Measurements from ENCODE around the gene AZIN2. TPM values are rescaled to one million over a fixed set of nuclear protein-coding genes. Genes with fewer than 3 reads are reported as not detected.

AZIN2 gene
- total and polyA plus RNA-seq, 10 of the 15 experiments (the other 5 are each of a cell fraction or from before 2014, with no cell fraction given), result 0.02 to 0.85 (median 0.23) TPM

DNA sequence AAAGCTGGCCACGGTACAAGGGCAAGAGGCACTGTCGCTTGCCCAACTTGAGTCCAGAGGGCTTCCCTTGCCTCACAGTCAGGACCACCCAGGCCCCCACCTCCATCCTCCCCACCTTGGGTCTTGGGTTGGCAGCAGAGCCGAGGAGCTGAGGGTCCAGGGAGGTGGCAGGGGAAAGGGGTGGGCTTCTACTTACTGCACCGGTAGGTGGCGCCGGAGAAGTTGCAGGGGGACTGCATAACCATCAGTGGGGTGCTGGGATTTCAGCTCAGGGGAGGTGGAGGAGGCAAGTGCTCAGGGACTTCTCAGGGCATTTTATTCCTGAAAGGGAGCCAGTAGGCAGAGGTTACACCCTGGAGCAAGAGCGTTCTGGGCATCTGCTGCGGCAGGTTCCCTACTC, 56.8 kb downstream of the AZIN2 start:
- DNase-seq (ENCODE audit: low read depth, low spot score) (no peak), ATAC-seq (peak; percentile 74), FAIRE-seq (no peak)
- ChIA-PET POLR2A (no interaction called here), CTCF (interaction anchor here (0.8 to 6.8 kb wide), 14 partner anchors 9 to 475 kb away, joined by 3 to 53 read pairs (median 4); partner anchors contain the start of gene TRIM62), RAD21 (ENCODE audit: unreplicated experiment) (interaction anchor here (0.7 to 1.4 kb wide), 2 partner anchors 11 to 157 kb away, joined by 3 to 5 read pairs; no protein-coding TSS in a partner anchor), SMC1A (ENCODE audit: uncharacterized antibody, unreplicated experiment) (interaction anchor here (1.0 to 1.8 kb wide), 2 partner anchors 229 to 334 kb away, joined by 5 to 6 read pairs; no protein-coding TSS in a partner anchor)
- H3K4me1 ChIP-seq (ENCODE audit: control insufficient read depth, insufficient read depth, low read length), result no peaks in the 10 kb centered on the region
- in situ Hi-C loops (cut with MboI) (no loop called here), intact Hi-C loops (cut with micrococcal nuclease; ENCODE audit: unreplicated experiment) (loop anchor here (5.0 kb wide), 1 partner anchor 160 kb away; no protein-coding TSS in a partner anchor)
- H3K9ac ChIP-seq (ENCODE audit: control insufficient read depth, insufficient read depth, low read length), result no peak overlapping the region
- H3K4me3 ChIP-seq, result no peak overlapping the region
- TF ChIP-seq RAD21 (IDR thresholded peaks at IDR 0.05; ENCODE audit: insufficient read depth, low read depth, low read length), result peak; percentile 54
- no peak for TF ChIP-seq CREM (IDR thresholded peaks at IDR 0.05; ENCODE audit: low read depth)
- TF ChIP-seq, protein P1, sequence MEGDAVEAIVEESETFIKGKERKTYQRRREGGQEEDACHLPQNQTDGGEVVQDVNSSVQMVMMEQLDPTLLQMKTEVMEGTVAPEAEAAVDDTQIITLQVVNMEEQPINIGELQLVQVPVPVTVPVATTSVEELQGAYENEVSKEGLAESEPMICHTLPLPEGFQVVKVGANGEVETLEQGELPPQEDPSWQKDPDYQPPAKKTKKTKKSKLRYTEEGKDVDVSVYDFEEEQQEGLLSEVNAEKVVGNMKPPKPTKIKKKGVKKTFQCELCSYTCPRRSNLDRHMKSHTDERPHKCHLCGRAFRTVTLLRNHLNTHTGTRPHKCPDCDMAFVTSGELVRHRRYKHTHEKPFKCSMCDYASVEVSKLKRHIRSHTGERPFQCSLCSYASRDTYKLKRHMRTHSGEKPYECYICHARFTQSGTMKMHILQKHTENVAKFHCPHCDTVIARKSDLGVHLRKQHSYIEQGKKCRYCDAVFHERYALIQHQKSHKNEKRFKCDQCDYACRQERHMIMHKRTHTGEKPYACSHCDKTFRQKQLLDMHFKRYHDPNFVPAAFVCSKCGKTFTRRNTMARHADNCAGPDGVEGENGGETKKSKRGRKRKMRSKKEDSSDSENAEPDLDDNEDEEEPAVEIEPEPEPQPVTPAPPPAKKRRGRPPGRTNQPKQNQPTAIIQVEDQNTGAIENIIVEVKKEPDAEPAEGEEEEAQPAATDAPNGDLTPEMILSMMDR (IDR thresholded peaks at IDR 0.05 in 2 of 3, conservative IDR thresholded peaks at IDR 0.05 in 1 of 3; ENCODE audit: control insufficient read depth in 2 of 3, extremely low read depth in 1 of 3, insufficient read depth in 1 of 3, low read depth in 3 of 3, low read length in 3 of 3), result peak; percentile 48 to 68 (median 64)
- BruUV-seq (replicated peaks), result no TSS peak
- no peak overlapping the region for H3K27ac ChIP-seq (ENCODE audit: control insufficient read depth, insufficient read depth)
- no peak overlapping the region for H3K4me2 ChIP-seq (ENCODE audit: control insufficient read depth, insufficient read depth)
- H3K36me3 ChIP-seq (ENCODE audit: control insufficient read depth in 2 of 2, insufficient read depth in 2 of 2, low read length in 1 of 2), result no peaks in the 10 kb centered on the region
- H3K79me2 ChIP-seq (ENCODE audit: control insufficient read depth, insufficient read depth, low read length), result no peaks in the 10 kb centered on the region
- no peaks in the 10 kb centered on the region for H3K27me3 ChIP-seq (replicated peaks in 1 of 2; ENCODE audit: control insufficient read depth in 2 of 2, insufficient read depth in 2 of 2, low read length in 1 of 2)
- 50% methylated on average over 8 of the region's 8 CpGs for WGBS (ENCODE audit: insufficient coverage, insufficient replicate concordance, low lambda C conversion rate, missing lambda C conversion rate)
- no peaks in the 10 kb centered on the region for H4K20me1 ChIP-seq (ENCODE audit: control insufficient read depth, insufficient read depth)
- H2AFZ ChIP-seq (ENCODE audit: control insufficient read depth, low read depth, low read length), result no peak overlapping the region
- H3K9me3 ChIP-seq (replicated peaks; ENCODE audit: control insufficient read depth, insufficient read depth, low read length), result no peaks in the 10 kb centered on the region
